ENCODE measurements around the gene EYS.

EYS gene

GRCh38 chr6:65707126-65707826, at the start of gene EYS:
EYS (minus strand) TSS chr6:65707226; CDS start chr6:65495410, 211,816 bp downstream.
- Histone ChIP-seq H3K9ac (ENCODE audit: insufficient read length) (no peak within 1 kb of the TSS), H3K4me3 (no peak within 1 kb of the TSS), H3K9me3 (ENCODE audit: low read depth, low read length) (no peaks in the 10 kb centered on the region), H3K27ac (no peak within 1 kb of the TSS), H3K36me3 (ENCODE audit: insufficient read depth, low read length) (no peaks in the 10 kb centered on the region)
- no peak for TF ChIP-seq POLR2AphosphoS5 (IDR thresholded peaks at IDR 0.05; ENCODE audit: borderline replicate concordance, low read depth, low read length)
- TF ChIP-seq FOXP2 (optimal IDR thresholded peaks at IDR 0.05; ENCODE audit: control extremely low read depth, extremely low read length, insufficient read depth) = no peak
- no peak for TF ChIP-seq EZH2 (IDR thresholded peaks at IDR 0.05)
- DNase-seq (ENCODE audit: low read depth, low spot score) = no peak

DNA sequence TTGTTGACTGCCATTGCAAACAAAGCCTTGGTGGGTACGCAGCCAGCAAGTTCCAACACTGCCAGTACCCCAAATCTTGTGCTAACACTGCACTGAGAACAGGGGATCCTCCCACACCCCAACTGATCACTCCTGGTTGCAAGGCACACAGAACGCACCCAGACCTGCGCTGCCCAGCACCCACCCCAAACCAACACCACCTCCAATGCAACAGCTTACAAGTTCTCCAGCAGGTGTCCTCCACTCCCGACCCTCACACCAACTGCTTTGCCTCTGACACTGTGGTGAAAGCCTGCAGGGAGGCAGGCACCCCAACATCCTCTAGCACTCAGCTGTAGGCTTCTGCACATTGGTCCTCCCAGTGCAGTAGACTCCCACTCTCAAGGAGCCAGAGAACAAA, 39.3 kb upstream of the EYS start:
- no peak overlapping the region for H3K9ac ChIP-seq (ENCODE audit: insufficient read length)
- no peak for DNase-seq (ENCODE audit: low read depth, low spot score)
- no peak overlapping the region for H3K4me3 ChIP-seq
- TF ChIP-seq FOXP2 (optimal IDR thresholded peaks at IDR 0.05; ENCODE audit: control extremely low read depth, extremely low read length, insufficient read depth) (no peak), POLR2AphosphoS5 (IDR thresholded peaks at IDR 0.05; ENCODE audit: borderline replicate concordance, low read depth, low read length) (no peak), EZH2 (IDR thresholded peaks at IDR 0.05) (no peak)
- no peak overlapping the region for H3K27ac ChIP-seq
- H3K9me3 ChIP-seq (ENCODE audit: low read depth, low read length) = no peaks in the 10 kb centered on the region
- no peaks in the 10 kb centered on the region for H3K36me3 ChIP-seq (ENCODE audit: insufficient read depth, low read length)

DNA sequence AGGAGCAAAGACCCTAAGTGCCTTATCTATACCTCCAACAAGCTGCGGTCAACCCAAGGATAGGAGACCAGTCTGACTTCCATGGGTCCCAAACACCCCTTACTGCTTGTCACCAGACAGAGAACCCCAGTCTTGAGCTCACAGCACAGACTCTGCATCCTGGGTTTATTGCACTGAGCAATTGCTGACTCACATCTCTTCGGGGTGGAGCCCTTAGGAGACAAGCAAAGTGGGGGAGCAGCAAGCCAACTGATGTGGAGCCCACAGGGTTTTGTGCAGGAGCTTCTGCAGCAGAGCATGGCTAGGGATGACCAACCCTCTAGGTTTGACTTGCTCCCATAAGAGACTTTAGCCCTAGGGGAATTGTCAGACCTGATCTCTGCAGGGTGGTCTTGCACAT, 38.6 kb upstream of the EYS start:
- no peak for DNase-seq (ENCODE audit: low read depth, low spot score)
- H3K36me3 ChIP-seq (ENCODE audit: insufficient read depth, low read length) = no peaks in the 10 kb centered on the region
- no peak overlapping the region for H3K27ac ChIP-seq
- H3K9me3 ChIP-seq (ENCODE audit: low read depth, low read length) = no peaks in the 10 kb centered on the region
- H3K9ac ChIP-seq (ENCODE audit: insufficient read length) = no peak overlapping the region
- no peak for TF ChIP-seq FOXP2 (optimal IDR thresholded peaks at IDR 0.05; ENCODE audit: control extremely low read depth, extremely low read length, insufficient read depth)
- no peak for TF ChIP-seq POLR2AphosphoS5 (IDR thresholded peaks at IDR 0.05; ENCODE audit: borderline replicate concordance, low read depth, low read length)
- no peak for TF ChIP-seq EZH2 (IDR thresholded peaks at IDR 0.05)
- H3K4me3 ChIP-seq = no peak overlapping the region

- H3K27ac ChIP-seq = no peak overlapping the region
- H3K9ac ChIP-seq (ENCODE audit: insufficient read length) = no peak overlapping the region
- no peaks in the 10 kb centered on the region for H3K9me3 ChIP-seq (ENCODE audit: low read depth, low read length)
- H3K4me3 ChIP-seq = no peak overlapping the region
- no peak for TF ChIP-seq POLR2AphosphoS5 (IDR thresholded peaks at IDR 0.05; ENCODE audit: borderline replicate concordance, low read depth, low read length)
- no peak for TF ChIP-seq FOXP2 (optimal IDR thresholded peaks at IDR 0.05; ENCODE audit: control extremely low read depth, extremely low read length, insufficient read depth)
- no peak for TF ChIP-seq EZH2 (IDR thresholded peaks at IDR 0.05)
- no peaks in the 10 kb centered on the region for H3K36me3 ChIP-seq (ENCODE audit: insufficient read depth, low read length)
- no peak for DNase-seq (ENCODE audit: low read depth, low spot score)
Observed at GRCh38 chr6:65728879-65729479, 22.0 kb upstream of the EYS start.

GRCh38 chr6:65719101-65719500, 12.1 kb upstream of the EYS start:
- no peaks in the 10 kb centered on the region for H3K36me3 ChIP-seq (ENCODE audit: insufficient read depth, low read length)
- no peak overlapping the region for H3K9ac ChIP-seq (ENCODE audit: insufficient read length)
- TF ChIP-seq EZH2 (IDR thresholded peaks at IDR 0.05) = no peak
- no peak for TF ChIP-seq FOXP2 (optimal IDR thresholded peaks at IDR 0.05; ENCODE audit: control extremely low read depth, extremely low read length, insufficient read depth)
- no peak for TF ChIP-seq POLR2AphosphoS5 (IDR thresholded peaks at IDR 0.05; ENCODE audit: borderline replicate concordance, low read depth, low read length)
- DNase-seq (ENCODE audit: low read depth, low spot score) = no peak
- no peak overlapping the region for H3K27ac ChIP-seq
- no peak overlapping the region for H3K4me3 ChIP-seq
- no peaks in the 10 kb centered on the region for H3K9me3 ChIP-seq (ENCODE audit: low read depth, low read length)

GRCh38 chr6:65711531-65711930, 4.5 kb upstream of the EYS start:
- Histone ChIP-seq H3K4me3 (no peak overlapping the region), H3K9ac (ENCODE audit: insufficient read length) (no peak overlapping the region), H3K36me3 (ENCODE audit: insufficient read depth, low read length) (no peaks in the 10 kb centered on the region), H3K9me3 (ENCODE audit: low read depth, low read length) (no peaks in the 10 kb centered on the region), H3K27ac (no peak overlapping the region)
- no peak for TF ChIP-seq FOXP2 (optimal IDR thresholded peaks at IDR 0.05; ENCODE audit: control extremely low read depth, extremely low read length, insufficient read depth)
- no peak for TF ChIP-seq EZH2 (IDR thresholded peaks at IDR 0.05)
- no peak for TF ChIP-seq POLR2AphosphoS5 (IDR thresholded peaks at IDR 0.05; ENCODE audit: borderline replicate concordance, low read depth, low read length)
- no peak for DNase-seq (ENCODE audit: low read depth, low spot score)

- no peak for DNase-seq (ENCODE audit: low read depth, low spot score)
- H3K9ac ChIP-seq (ENCODE audit: insufficient read length) = no peak overlapping the region
- H3K9me3 ChIP-seq (ENCODE audit: low read depth, low read length) = no peaks in the 10 kb centered on the region
- H3K36me3 ChIP-seq (ENCODE audit: insufficient read depth, low read length) = no peaks in the 10 kb centered on the region
- H3K4me3 ChIP-seq = no peak overlapping the region
- TF ChIP-seq POLR2AphosphoS5 (IDR thresholded peaks at IDR 0.05; ENCODE audit: borderline replicate concordance, low read depth, low read length) (no peak), EZH2 (IDR thresholded peaks at IDR 0.05) (no peak), FOXP2 (optimal IDR thresholded peaks at IDR 0.05; ENCODE audit: control extremely low read depth, extremely low read length, insufficient read depth) (no peak)
- no peak overlapping the region for H3K27ac ChIP-seq
Observed at GRCh38 chr6:65709099-65709830, 2.2 kb upstream of the EYS start.

DNA sequence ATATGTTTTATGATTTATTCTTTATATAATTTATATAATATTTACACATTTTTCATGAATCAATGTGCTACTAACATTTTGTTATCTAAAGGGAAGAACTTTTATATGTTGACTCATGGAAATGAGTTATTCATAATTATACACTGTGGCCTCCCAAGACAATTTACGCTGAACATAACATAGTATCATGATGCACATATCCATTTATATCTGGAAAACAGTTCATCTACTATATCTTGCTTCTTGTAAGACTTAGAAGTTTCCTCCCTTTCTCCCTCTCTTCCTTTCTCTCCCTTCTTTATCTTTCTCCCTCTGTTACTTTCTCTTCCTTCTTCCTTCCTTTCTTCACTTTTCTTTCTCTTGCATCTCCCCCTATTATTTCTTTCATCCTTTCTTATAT, 1.1 kb upstream of the EYS start:
- Histone ChIP-seq H3K27ac (no peak overlapping the region), H3K9me3 (ENCODE audit: low read depth, low read length) (no peaks in the 10 kb centered on the region), H3K9ac (ENCODE audit: insufficient read length) (no peak overlapping the region), H3K36me3 (ENCODE audit: insufficient read depth, low read length) (no peaks in the 10 kb centered on the region), H3K4me3 (no peak overlapping the region)
- no peak for TF ChIP-seq EZH2 (IDR thresholded peaks at IDR 0.05)
- TF ChIP-seq FOXP2 (optimal IDR thresholded peaks at IDR 0.05; ENCODE audit: control extremely low read depth, extremely low read length, insufficient read depth) = no peak
- TF ChIP-seq POLR2AphosphoS5 (IDR thresholded peaks at IDR 0.05; ENCODE audit: borderline replicate concordance, low read depth, low read length) = no peak
- no peak for DNase-seq (ENCODE audit: low read depth, low spot score)

Data from SK-N-MC (cell line).